Tibial artery (tissue), 4 donors: ENCODE results near the gene SMYD4.
A peak's percentile ranks its signal among the peaks of the same experiment; 100 is the strongest.
"Not testable (repeated sequence)": the region's sequence is repeated elsewhere in the genome, so short reads cannot be mapped to it uniquely, and the experiment has no call there.

Experiments
- DNase-seq, 2 donors: peaks; one replicate each; pipeline ENCODE4 v3.0.0-alpha.2; 2019
- H3K27ac ChIP-seq, 2 donors: fragments of 200-600 bp; sonication (generic) in 1 of 2; 1 replicate in 1 of 2; 2 replicates in 1 of 2; pipeline ENCODE4 v1.5.1; 2018 to 2019; ENCODE audit warnings: mild to moderate bottlenecking in 1 of 2
- H3K27me3 ChIP-seq, 2 donors: fragments of 200-600 bp; sonication (generic) in 1 of 2; one replicate each; pipeline versions ENCODE4 v1.5.1 to v1.6.0; 2016 to 2019
- H3K36me3 ChIP-seq, 3 donors: fragments of 200-600 bp; sonication (generic) in 2 of 3; one replicate each; pipeline ENCODE4 v1.5.1; 2016 to 2019; ENCODE audit warnings: mild to moderate bottlenecking in 2 of 3
- H3K4me1 ChIP-seq, 4 donors: fragments of 200-600 bp; sonication (generic) in 2 of 4; 1 replicate in 3 of 4; 2 replicates in 1 of 4; pipeline ENCODE4 v1.5.1; 2016 to 2019
- H3K4me3 ChIP-seq, 2 donors: fragments of 200-600 bp; sonication (generic) in 1 of 2; 1 replicate in 1 of 2; 2 replicates in 1 of 2; pipeline ENCODE4 v1.5.1; 2018 to 2019; ENCODE audit warnings: mild to moderate bottlenecking in 2 of 2
- H3K9me3 ChIP-seq, 3 donors: fragments of 200-600 bp; sonication (generic) in 1 of 3; one replicate each; pipeline ENCODE4 v1.5.1; 2016 to 2019
- intact Hi-C: fragments of 100-400 bp; cut with DNase I; formaldehyde crosslinking; loops from one replicate; pipeline ENCODE4 v1.15.0; 2023; ENCODE audit warnings: low total_unique reads
- TF ChIP-seq, protein P1 (sequence below), 2 experiments: fragments of 200-600 bp in 1 of 2; fragments of 450-650 bp in 1 of 2; IDR thresholded peaks; one replicate each; pipeline ENCODE4 v1.5.1; 2017 to 2019; ENCODE audit warnings: antibody characterized with exemption in 2 of 2, mild to moderate bottlenecking in 1 of 2, moderate library complexity in 1 of 2

The SMYD4 gene

DNA sequence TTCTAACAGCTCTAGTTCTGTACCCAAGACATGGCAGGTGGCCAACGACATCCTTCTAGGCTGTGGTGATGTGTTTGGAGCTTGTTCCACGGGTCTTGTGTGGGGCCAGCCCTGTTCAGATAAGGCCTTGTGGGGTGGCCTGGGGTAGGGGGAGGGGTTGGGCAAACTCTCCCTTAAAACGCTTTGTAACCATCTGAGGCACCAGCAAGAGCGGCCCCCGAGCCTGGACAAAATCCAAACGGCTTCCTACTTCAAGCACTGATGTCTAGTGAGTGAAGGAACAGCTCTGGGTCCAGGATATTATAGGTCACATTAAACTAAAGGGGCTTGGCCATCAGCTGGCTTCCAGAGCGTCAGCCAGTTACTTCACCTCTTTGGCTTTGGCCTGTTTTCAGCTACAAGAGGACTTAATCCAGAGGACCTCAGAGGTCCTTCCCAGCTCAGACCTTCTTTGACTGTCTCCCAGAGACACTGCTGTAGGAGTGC, 56.0 kb downstream of the SMYD4 start:
- H3K36me3 ChIP-seq: peaks cover 0 to 32% (median 23%) of the 10 kb centered on the region in 3 donors
- intact Hi-C loops: no loop called here
- no peaks in the 10 kb centered on the region for H3K9me3 ChIP-seq
- peaks cover 0 to 24% (median 9%) of the 10 kb centered on the region in 4 donors for H3K4me1 ChIP-seq
- TF ChIP-seq, protein P1, sequence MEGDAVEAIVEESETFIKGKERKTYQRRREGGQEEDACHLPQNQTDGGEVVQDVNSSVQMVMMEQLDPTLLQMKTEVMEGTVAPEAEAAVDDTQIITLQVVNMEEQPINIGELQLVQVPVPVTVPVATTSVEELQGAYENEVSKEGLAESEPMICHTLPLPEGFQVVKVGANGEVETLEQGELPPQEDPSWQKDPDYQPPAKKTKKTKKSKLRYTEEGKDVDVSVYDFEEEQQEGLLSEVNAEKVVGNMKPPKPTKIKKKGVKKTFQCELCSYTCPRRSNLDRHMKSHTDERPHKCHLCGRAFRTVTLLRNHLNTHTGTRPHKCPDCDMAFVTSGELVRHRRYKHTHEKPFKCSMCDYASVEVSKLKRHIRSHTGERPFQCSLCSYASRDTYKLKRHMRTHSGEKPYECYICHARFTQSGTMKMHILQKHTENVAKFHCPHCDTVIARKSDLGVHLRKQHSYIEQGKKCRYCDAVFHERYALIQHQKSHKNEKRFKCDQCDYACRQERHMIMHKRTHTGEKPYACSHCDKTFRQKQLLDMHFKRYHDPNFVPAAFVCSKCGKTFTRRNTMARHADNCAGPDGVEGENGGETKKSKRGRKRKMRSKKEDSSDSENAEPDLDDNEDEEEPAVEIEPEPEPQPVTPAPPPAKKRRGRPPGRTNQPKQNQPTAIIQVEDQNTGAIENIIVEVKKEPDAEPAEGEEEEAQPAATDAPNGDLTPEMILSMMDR (IDR thresholded peaks at IDR 0.05): no peak
- no peak for DNase-seq
- H3K4me3 ChIP-seq: no peak overlapping the region
- peak overlapping the region in 1 of 2 donors; percentile 42 for H3K27ac ChIP-seq
- H3K27me3 ChIP-seq: peaks cover 0 to 6% of the 10 kb centered on the region in 2 donors

DNA sequence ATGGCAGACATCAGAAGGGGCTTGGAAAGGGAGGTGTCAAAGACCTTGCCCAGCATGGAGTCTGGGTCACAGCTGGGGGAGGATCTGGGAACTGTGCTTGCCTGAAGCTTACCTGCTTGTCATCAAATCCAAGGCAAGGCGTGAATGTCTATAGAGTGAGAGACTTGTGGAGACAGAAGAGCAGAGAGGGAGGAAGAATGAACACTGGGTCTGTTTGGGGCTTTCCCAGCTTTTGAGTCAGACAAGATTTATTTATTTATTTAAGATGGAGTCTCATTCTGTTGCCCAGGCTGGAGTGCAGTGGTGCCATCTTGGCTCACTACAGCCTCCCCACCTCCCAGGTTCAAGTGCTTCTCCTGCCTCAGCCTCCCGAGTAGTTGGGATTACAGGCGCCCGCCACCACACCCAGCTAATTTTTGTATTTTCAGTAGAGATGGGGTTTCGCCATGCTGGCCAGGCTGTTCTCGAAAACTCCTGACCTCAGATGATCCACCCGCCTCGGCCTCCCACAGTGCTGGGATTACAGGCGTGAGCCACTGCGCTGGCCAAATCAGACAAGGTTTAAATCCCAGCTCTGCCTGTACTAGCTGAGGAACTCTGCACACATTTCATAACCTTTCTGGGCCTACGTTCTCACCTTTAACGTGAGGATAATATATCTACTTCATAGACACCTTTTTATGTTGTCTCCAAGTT, 56.6 kb downstream of the SMYD4 start:
- H3K36me3 ChIP-seq: peaks cover 0 to 32% (median 23%) of the 10 kb centered on the region in 3 donors
- H3K27ac ChIP-seq: peak overlapping the region in 1 of 2 donors; percentile 42
- peaks cover 0 to 18% (median 7%) of the 10 kb centered on the region in 4 donors for H3K4me1 ChIP-seq
- peak in 1 of 2 donors; percentile 61 for DNase-seq
- H3K4me3 ChIP-seq, H3K27me3 ChIP-seq, H3K9me3 ChIP-seq, intact Hi-C loops: not testable (repeated sequence)

DNA sequence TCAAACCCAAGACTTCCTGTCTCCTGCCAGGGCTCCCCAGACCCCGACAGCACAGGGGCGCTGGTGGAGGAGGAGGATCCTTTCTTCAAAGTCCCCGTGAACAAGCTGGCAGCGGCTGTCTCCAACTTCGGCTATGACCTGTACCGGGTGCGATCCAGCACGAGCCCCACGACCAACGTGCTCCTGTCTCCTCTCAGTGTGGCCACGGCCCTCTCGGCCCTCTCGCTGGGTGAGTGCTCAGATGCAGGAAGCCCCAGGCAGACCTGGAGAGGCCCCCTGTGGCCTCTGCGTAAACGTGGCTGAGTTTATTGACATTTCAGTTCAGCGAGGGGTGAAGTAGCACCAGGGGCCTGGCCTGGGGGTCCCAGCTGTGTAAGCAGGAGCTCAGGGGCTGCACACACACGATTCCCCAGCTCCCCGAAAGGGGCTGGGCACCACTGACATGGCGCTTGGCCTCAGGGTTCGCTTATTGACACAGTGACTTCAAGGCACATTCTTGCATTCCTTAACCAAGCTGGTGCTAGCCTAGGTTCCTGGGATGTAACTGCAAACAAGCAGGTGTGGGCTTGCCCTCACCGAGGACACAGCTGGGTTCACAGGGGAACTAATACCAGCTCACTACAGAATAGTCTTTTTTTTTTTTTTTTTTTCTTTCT, 59.8 kb downstream of the SMYD4 start:
- TF ChIP-seq, protein P1 (IDR thresholded peaks at IDR 0.05): no peak
- H3K27ac ChIP-seq: no peak overlapping the region
- H3K4me1 ChIP-seq: peaks cover 0 to 18% (median 11%) of the 10 kb centered on the region in 4 donors
- intact Hi-C loops: no loop called here
- no peaks in the 10 kb centered on the region for H3K9me3 ChIP-seq
- H3K27me3 ChIP-seq: peaks cover 0 to 6% of the 10 kb centered on the region in 2 donors
- peaks cover 0 to 6% (median 0%) of the 10 kb centered on the region in 3 donors for H3K36me3 ChIP-seq
- no peak overlapping the region for H3K4me3 ChIP-seq
- no peak for DNase-seq

GRCh38 chr17:1767358-1767757, 62.3 kb downstream of the SMYD4 start:
- TF ChIP-seq, protein P1 (IDR thresholded peaks at IDR 0.05): no peak
- H3K9me3 ChIP-seq: no peaks in the 10 kb centered on the region
- intact Hi-C loops: no loop called here
- no peak for DNase-seq
- H3K4me1 ChIP-seq: peaks cover 0 to 24% (median 4%) of the 10 kb centered on the region in 4 donors
- H3K27me3 ChIP-seq: peaks cover 0 to 18% of the 10 kb centered on the region in 2 donors
- peaks cover 0 to 3% (median 0%) of the 10 kb centered on the region in 3 donors for H3K36me3 ChIP-seq
- no peak overlapping the region for H3K27ac ChIP-seq
- no peak overlapping the region for H3K4me3 ChIP-seq

GRCh38 chr17:1766382-1767135, 63.1 kb downstream of the SMYD4 start:
- intact Hi-C loops: no loop called here

More at GRCh38 chr17:1766382-1767135, 63.1 kb downstream of the SMYD4 start:
- H3K36me3 ChIP-seq: peaks cover 0 to 3% (median 0%) of the 10 kb centered on the region in 3 donors
- no peak overlapping the region for H3K4me3 ChIP-seq
- DNase-seq: peak in 1 of 2 donors; percentile 52
- H3K27ac ChIP-seq: peak overlapping the region in 1 of 2 donors; percentile 16
- H3K4me1 ChIP-seq: peaks cover 0 to 24% (median 4%) of the 10 kb centered on the region in 4 donors
- TF ChIP-seq, protein P1 (IDR thresholded peaks at IDR 0.05): no peak
- no peaks in the 10 kb centered on the region for H3K9me3 ChIP-seq
- peaks cover 0 to 26% of the 10 kb centered on the region in 2 donors for H3K27me3 ChIP-seq
